GM23248 (cell line): ENCODE data around the gene VPS13D. TPM values are rescaled to one million over a fixed set of nuclear protein-coding genes. Genes with fewer than 3 reads are reported as not detected.

ENCODE experiments used
- DNase-seq: peaks from one replicate; pipeline ENCODE4 v3.0.0-alpha.2; 2015
- H2AFZ ChIP-seq: fragments of 200-600 bp; sonication (generic); 2 replicates; pipeline ENCODE4 v1.6.1; 2016; ENCODE audit warnings: antibody characterized with exemption
- H3F3A ChIP-seq: fragments of 200-600 bp; sonication (generic); 2 replicates; pipeline ENCODE4 v1.6.1; 2016; ENCODE audit warnings: mild to moderate bottlenecking, antibody characterized with exemption, mixed run types; ENCODE audit not compliant: insufficient read depth
- H3K27ac ChIP-seq: fragments of 200-600 bp; sonication (generic); 2 replicates; pipeline ENCODE4 v1.5.1; 2016; ENCODE audit warnings: mild to moderate bottlenecking
- H3K27me3 ChIP-seq: fragments of 200-600 bp; sonication (generic); replicated peaks from 2 replicates; pipeline ENCODE4 v1.6.1; 2016; ENCODE audit warnings: mild to moderate bottlenecking; ENCODE audit not compliant: insufficient read depth
- H3K36me3 ChIP-seq: fragments of 200-600 bp; sonication (generic); 2 replicates; pipeline ENCODE4 v1.6.1; 2016; ENCODE audit warnings: low read depth, mild to moderate bottlenecking
- H3K4me1 ChIP-seq: fragments of 200-600 bp; sonication (generic); 2 replicates; pipeline ENCODE4 v1.6.1; 2016; ENCODE audit warnings: mild to moderate bottlenecking; ENCODE audit not compliant: insufficient read depth
- H3K4me2 ChIP-seq: fragments of 200-600 bp; sonication (generic); one replicate; pipeline ENCODE4 v1.6.1; 2016; ENCODE audit warnings: mild to moderate bottlenecking; ENCODE audit not compliant: unreplicated experiment
- H3K4me3 ChIP-seq: fragments of 200-600 bp; sonication (generic); 2 replicates; pipeline ENCODE4 v1.5.1; 2016; ENCODE audit warnings: mild to moderate bottlenecking
- H3K79me2 ChIP-seq: fragments of 200-600 bp; sonication (generic); 2 replicates; pipeline ENCODE4 v1.6.1; 2016; ENCODE audit warnings: mild to moderate bottlenecking; ENCODE audit not compliant: insufficient read depth
- H3K9ac ChIP-seq: fragments of 200-600 bp; sonication (generic); 2 replicates; pipeline ENCODE4 v1.6.1; 2016; ENCODE audit warnings: mild to moderate bottlenecking
- H3K9me2 ChIP-seq: fragments of 200-600 bp; sonication (generic); 2 replicates; pipeline ENCODE4 v1.6.1; 2016; ENCODE audit warnings: mixed run types, mild to moderate bottlenecking, moderate library complexity; ENCODE audit not compliant: insufficient read depth
- H3K9me3 ChIP-seq: fragments of 200-600 bp; sonication (generic); one replicate; pipeline ENCODE4 v1.6.1; 2017; ENCODE audit warnings: low read depth
- H4K20me1 ChIP-seq: fragments of 200-600 bp; sonication (generic); 2 replicates; pipeline ENCODE4 v1.6.0; 2016; ENCODE audit not compliant: insufficient read depth
- EZH2 ChIP-seq: fragments of 200-600 bp; sonication (generic); IDR thresholded peaks from 2 replicates; pipeline ENCODE4 v1.6.1; 2018; ENCODE audit warnings: antibody characterized with exemption, mild to moderate bottlenecking; ENCODE audit not compliant: insufficient read depth, poor library complexity, severe bottlenecking
- EZH2phosphoT487 ChIP-seq: fragments of 200-600 bp; sonication (generic); IDR thresholded peaks from 2 replicates; pipeline ENCODE4 v1.6.1; 2018; ENCODE audit warnings: antibody characterized with exemption, moderate library complexity, mild to moderate bottlenecking, low read depth; ENCODE audit not compliant: insufficient read depth
- whole genome bisulfite sequencing, 2 experiments: methylation state at CpG; one replicate each; pipeline ENCODE4 v1.1.6; 2015 to 2017; ENCODE audit warnings: low lambda C conversion rate in 2 of 2, low coverage in 1 of 2; ENCODE audit errors: missing lambda C conversion rate in 2 of 2; 5-methylcytosine and 5-hydroxymethylcytosine counted together
- in situ Hi-C: fragments of 300-500 bp; cut with MboI; formaldehyde crosslinking; loops from 2 replicates; pipeline ENCODE4 v1.15.0; 2020
- polyA plus RNA-seq: library from polyadenylated mRNA; unstranded; fragments of >200 nt; fragmentation: Nextera tagmentation; extraction: Ambion mirVana; gene quantifications from 2 replicates; pipeline ENCODE4 v1.2.1, GENCODE V29; 2016
- total RNA-seq: library from RNA; depleted of rRNA; stranded (reverse); fragments of >200 nt; shearing (Covaris generic); gene quantifications from 2 replicates; pipeline ENCODE4 v1.2.3, GENCODE V29; 2014

The VPS13D gene
- total and polyA plus RNA-seq, 2 experiments from 2014 or later: 6.8 to 16.4 TPM

DNA sequence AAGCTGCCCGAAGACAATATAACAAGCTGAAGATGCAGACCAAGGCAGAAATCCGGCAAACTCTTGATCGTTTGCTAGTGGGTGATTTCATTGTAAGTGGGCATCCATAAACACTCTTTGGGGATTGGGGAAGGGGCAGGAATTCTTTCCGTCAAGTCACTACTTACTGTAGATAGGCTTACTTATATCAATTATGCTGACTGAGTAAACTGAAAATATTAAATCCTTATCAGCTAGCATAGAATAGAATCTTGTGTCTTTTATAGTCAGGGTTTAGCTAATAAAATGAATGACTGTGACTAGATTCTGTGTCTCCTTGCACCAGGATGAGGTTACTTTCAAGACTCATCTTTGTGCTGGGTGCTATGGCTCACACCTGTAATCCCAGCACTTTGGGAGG lies 41.2 kb downstream of the VPS13D start:
- no peak overlapping the region for H3K9ac ChIP-seq
- H3K9me3 ChIP-seq: no peaks in the 10 kb centered on the region
- peaks cover 69% of the 10 kb centered on the region for H3K36me3 ChIP-seq
- no peaks in the 10 kb centered on the region for H4K20me1 ChIP-seq
- no peaks in the 10 kb centered on the region for H3K27me3 ChIP-seq
- no peak overlapping the region for H3K4me3 ChIP-seq
- no peaks in the 10 kb centered on the region for H3K9me2 ChIP-seq
- DNase-seq: no peak
- 97 to 99% methylated on average over 4 of the region's 4 CpGs for WGBS, 2 experiments
- H3F3A ChIP-seq: no peaks in the 10 kb centered on the region
- in situ Hi-C loops: no loop called here
- H3K4me2 ChIP-seq: no peak overlapping the region
- H3K4me1 ChIP-seq: no peaks in the 10 kb centered on the region
- no peak overlapping the region for H3K27ac ChIP-seq
- no peak overlapping the region for H2AFZ ChIP-seq
- no peak for TF ChIP-seq EZH2
- no peak for TF ChIP-seq EZH2phosphoT487
- no peaks in the 10 kb centered on the region for H3K79me2 ChIP-seq

DNA sequence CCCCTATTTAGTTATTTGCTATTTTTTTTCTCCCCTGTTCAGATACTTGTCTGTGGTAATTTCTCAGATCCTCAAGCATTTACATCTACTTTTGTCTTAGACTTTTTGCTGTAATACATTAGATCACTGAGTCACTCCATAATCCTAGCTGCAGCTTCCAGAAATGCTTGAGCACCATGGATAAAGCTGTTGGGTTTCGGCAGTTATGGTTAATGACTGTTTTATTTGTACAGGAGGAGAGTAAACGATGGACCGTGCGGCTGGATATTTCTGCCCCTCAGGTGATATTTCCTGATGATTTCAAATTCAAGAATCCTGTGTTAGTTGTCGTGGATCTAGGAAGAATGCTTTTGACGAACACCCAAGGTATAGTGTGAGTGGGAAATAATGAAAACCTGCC lies 42.9 kb downstream of the VPS13D start:
- DNase-seq: no peak
- Histone ChIP-seq H3K4me2 (no peak overlapping the region), H2AFZ (no peak overlapping the region), H3K9me3 (no peaks in the 10 kb centered on the region), H3F3A (no peaks in the 10 kb centered on the region), H3K4me3 (no peak overlapping the region), H3K9me2 (no peaks in the 10 kb centered on the region), H3K27me3 (no peaks in the 10 kb centered on the region), H3K9ac (no peak overlapping the region), H4K20me1 (no peaks in the 10 kb centered on the region), H3K4me1 (no peaks in the 10 kb centered on the region), H3K27ac (no peak overlapping the region), H3K79me2 (no peaks in the 10 kb centered on the region; the same call in 1 of the 2 replicates), H3K36me3 (peaks cover 67% of the 10 kb centered on the region)
- WGBS, 2 experiments: 89 to 94% methylated on average over 6 of the region's 6 CpGs
- TF ChIP-seq EZH2phosphoT487: no peak
- in situ Hi-C loops: no loop called here

DNA sequence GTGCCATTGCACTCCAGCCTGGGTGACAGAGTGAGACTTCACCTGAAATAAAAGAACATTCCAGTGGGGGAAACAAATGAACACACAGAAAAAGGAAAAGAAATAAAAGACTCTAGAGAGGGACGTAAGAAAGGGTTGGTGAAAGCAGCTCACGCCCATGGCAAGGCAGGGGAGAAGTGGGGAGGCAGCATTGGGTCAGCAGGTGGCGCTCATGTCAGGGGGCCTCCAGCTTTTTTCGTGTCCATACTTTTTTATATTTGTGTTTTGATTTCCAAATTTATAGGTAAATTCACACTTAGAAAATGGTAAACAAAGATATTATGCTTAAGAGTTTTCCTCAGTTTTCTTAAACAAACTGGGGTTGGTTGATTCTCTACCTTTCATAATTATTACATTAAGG lies 45.5 kb downstream of the VPS13D start:
- no peak overlapping the region for H3K4me2 ChIP-seq
- no peaks in the 10 kb centered on the region for H3K4me1 ChIP-seq
- H3K27me3 ChIP-seq: no peaks in the 10 kb centered on the region
- TF ChIP-seq EZH2: no peak
- no peak for TF ChIP-seq EZH2phosphoT487
- H3K4me3 ChIP-seq: no peak overlapping the region
- H3K79me2 ChIP-seq: no peaks in the 10 kb centered on the region; the same call in 1 of the 2 replicates
- no peaks in the 10 kb centered on the region for H3K9me3 ChIP-seq
- WGBS, 2 experiments: 63 to 71% methylated on average over 4 of the region's 4 CpGs
- in situ Hi-C loops: no loop called here
- no peak overlapping the region for H2AFZ ChIP-seq
- no peak overlapping the region for H3K9ac ChIP-seq
- peak; percentile 57 for DNase-seq
- no peaks in the 10 kb centered on the region for H4K20me1 ChIP-seq
- no peaks in the 10 kb centered on the region for H3K9me2 ChIP-seq
- H3K27ac ChIP-seq: no peak overlapping the region
- peaks cover 49% of the 10 kb centered on the region for H3K36me3 ChIP-seq
- H3F3A ChIP-seq: no peaks in the 10 kb centered on the region

DNA sequence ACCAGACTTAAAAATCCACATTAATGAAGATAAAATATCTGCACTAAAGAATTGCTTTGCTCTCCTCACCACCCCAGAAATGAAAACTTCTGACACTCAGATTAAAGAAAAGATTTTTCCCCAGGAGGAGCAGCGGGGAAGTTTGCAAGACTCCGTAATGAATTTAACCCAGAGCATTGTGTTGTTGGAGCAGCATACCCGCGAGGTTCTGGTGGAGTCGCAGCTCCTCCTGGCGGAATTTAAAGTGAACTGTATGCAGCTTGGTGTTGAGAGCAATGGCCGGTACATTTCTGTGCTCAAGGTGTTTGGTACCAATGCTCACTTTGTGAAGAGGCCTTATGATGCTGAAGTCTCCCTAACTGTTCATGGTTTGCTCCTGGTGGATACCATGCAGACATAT lies 46.4 kb downstream of the VPS13D start:
- H3K9me2 ChIP-seq: no peaks in the 10 kb centered on the region
- WGBS, 2 experiments: 91 to 93% methylated on average over 7 of the region's 7 CpGs
- in situ Hi-C loops: no loop called here
- no peaks in the 10 kb centered on the region for H3F3A ChIP-seq
- H2AFZ ChIP-seq: no peak overlapping the region
- H3K9me3 ChIP-seq: no peaks in the 10 kb centered on the region
- H3K4me3 ChIP-seq: no peak overlapping the region
- no peak overlapping the region for H3K4me2 ChIP-seq
- H3K9ac ChIP-seq: no peak overlapping the region
- H4K20me1 ChIP-seq: no peaks in the 10 kb centered on the region
- H3K79me2 ChIP-seq: peaks cover 4% of the 10 kb centered on the region
- H3K36me3 ChIP-seq: peaks cover 44% of the 10 kb centered on the region
- no peaks in the 10 kb centered on the region for H3K27me3 ChIP-seq
- TF ChIP-seq EZH2 (no peak), EZH2phosphoT487 (no peak)
- no peak overlapping the region for H3K27ac ChIP-seq
- DNase-seq: peak; percentile 3
- H3K4me1 ChIP-seq: no peaks in the 10 kb centered on the region

DNA sequence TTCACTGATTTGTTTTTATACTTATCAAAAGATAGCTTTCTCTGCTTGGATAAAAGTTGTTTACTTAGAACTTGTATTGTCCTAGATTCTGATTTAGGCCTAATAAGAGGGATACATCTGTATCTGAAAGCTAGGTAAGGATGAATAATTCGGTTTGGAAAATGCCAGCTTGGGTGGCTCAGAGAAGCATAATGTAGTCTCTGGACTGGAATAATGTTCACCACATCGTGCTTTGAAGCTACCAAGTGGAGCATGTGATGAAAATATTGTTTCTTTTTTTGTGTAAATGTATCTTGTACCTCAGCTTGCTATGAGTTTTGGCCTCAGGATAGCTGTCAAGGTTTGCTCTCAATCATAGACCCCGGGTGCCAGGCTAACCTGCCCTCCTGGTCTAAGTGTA lies 49.2 kb downstream of the VPS13D start:
- DNase-seq: no peak
- H4K20me1 ChIP-seq: no peaks in the 10 kb centered on the region
- no peak overlapping the region for H3K4me3 ChIP-seq
- H3K36me3 ChIP-seq: peaks cover 39% of the 10 kb centered on the region
- no peaks in the 10 kb centered on the region for H3K4me1 ChIP-seq
- TF ChIP-seq EZH2 (no peak), EZH2phosphoT487 (no peak)
- WGBS, 2 experiments: 74 to 82% methylated on average over 3 of the region's 3 CpGs
- no peaks in the 10 kb centered on the region for H3F3A ChIP-seq
- H3K27me3 ChIP-seq: no peaks in the 10 kb centered on the region
- H3K9ac ChIP-seq: no peak overlapping the region
- in situ Hi-C loops: no loop called here
- no peak overlapping the region for H3K27ac ChIP-seq
- no peaks in the 10 kb centered on the region for H3K9me2 ChIP-seq
- no peak overlapping the region for H2AFZ ChIP-seq
- H3K4me2 ChIP-seq: no peak overlapping the region
- H3K9me3 ChIP-seq: no peaks in the 10 kb centered on the region
- peaks cover 7% of the 10 kb centered on the region for H3K79me2 ChIP-seq
